Tibial nerve (tissue), 4 donors: ENCODE results near the gene ADGRD1. TPM values are rescaled to one million over a fixed set of nuclear protein-coding genes. Genes with fewer than 3 reads are reported as not detected.

ENCODE experiments used
- DNase-seq, 2 donors: peaks; one replicate each; pipeline ENCODE4 v3.0.0-alpha.2; 2019; ENCODE audit warnings: low spot score in 2 of 2
- H3K27ac ChIP-seq, 4 donors: fragments of 200-600 bp; sonication (generic) in 3 of 4; one replicate each; pipeline ENCODE4 v1.5.1; 2017 to 2019; ENCODE audit warnings: mild to moderate bottlenecking in 1 of 4
- H3K27me3 ChIP-seq, 2 donors: fragments of 200-600 bp; sonication (generic) in 1 of 2; one replicate each; pipeline versions ENCODE4 v1.5.1 to v1.6.0; 2017 to 2019
- H3K36me3 ChIP-seq, 3 donors: fragments of 200-600 bp; sonication (generic); one replicate each; pipeline ENCODE4 v1.5.1; 2018 to 2019
- H3K4me1 ChIP-seq, 4 donors: fragments of 200-600 bp; sonication (generic) in 3 of 4; one replicate each; pipeline ENCODE4 v1.5.1; 2017 to 2019
- H3K4me3 ChIP-seq, 4 donors: fragments of 200-600 bp; sonication (generic) in 3 of 4; one replicate each; pipeline ENCODE4 v1.5.1; 2017 to 2019; ENCODE audit warnings: mild to moderate bottlenecking in 1 of 4, moderate library complexity in 1 of 4
- H3K9me3 ChIP-seq, 4 donors: fragments of 200-600 bp; sonication (generic) in 3 of 4; one replicate each; pipeline ENCODE4 v1.5.1; 2017 to 2019
- EP300 ChIP-seq, 2 donors: sonication (generic); formaldehyde crosslinking; IDR thresholded peaks; one replicate each; pipeline ENCODE4 v1.6.1; 2017; ENCODE audit warnings: antibody characterized with exemption in 2 of 2, mild to moderate bottlenecking in 1 of 2
- POLR2A ChIP-seq, 2 donors: fragments of 450-650 bp; IDR thresholded peaks; one replicate each; pipeline ENCODE4 v1.6.1; 2017; ENCODE audit warnings: antibody characterized with exemption in 2 of 2, mild to moderate bottlenecking in 2 of 2, moderate library complexity in 2 of 2
- WGBS, 2 donors: methylation state at CpG; one replicate each; pipeline ENCODE4 v1.1.5; 2018; 5-methylcytosine and 5-hydroxymethylcytosine counted together
- total RNA-seq, 4 donors: library from RNA; depleted of rRNA; stranded (reverse); fragments of >200 nt; gene quantifications; one replicate each; pipeline ENCODE4 v1.1.0, GENCODE V29; 2016
- TF ChIP-seq, protein P1 (sequence below), 5 experiments: fragments of 200-600 bp in 3 of 5; fragments of 450-650 bp in 2 of 5; sonication (generic) in 3 of 5; IDR thresholded peaks; one replicate each; pipeline ENCODE4 v1.5.1; 2016 to 2019; ENCODE audit warnings: antibody characterized with exemption in 5 of 5, mild to moderate bottlenecking in 3 of 5, moderate library complexity in 2 of 5

The ADGRD1 gene
- total RNA-seq, 4 donors from 2014 or later, result 99.0 to 179 (median 125) TPM

DNA sequence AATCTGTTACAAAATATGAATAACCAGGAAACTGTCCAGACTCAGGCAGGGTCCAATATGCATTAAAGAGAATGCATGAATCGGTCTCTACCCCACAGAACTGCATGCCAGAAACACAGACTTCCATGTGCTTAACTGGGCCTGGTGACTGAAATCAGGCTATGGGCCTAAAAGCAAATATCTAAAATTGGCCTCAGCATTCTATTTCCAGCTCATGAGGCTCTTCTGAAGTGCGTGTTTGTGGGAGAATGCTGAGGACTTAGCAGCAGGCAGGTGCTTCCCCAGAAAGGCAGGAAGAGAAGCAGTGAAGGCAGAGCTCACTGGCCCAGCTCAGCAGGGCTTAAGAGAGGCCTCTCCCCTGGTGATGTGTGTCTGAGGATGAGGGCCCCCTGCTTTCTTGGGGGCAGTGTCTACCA, 48.5 kb downstream of the ADGRD1 start:
- DNase-seq, result no peak
- TF ChIP-seq POLR2A (IDR thresholded peaks at IDR 0.05), result no peak
- TF ChIP-seq, protein P1, sequence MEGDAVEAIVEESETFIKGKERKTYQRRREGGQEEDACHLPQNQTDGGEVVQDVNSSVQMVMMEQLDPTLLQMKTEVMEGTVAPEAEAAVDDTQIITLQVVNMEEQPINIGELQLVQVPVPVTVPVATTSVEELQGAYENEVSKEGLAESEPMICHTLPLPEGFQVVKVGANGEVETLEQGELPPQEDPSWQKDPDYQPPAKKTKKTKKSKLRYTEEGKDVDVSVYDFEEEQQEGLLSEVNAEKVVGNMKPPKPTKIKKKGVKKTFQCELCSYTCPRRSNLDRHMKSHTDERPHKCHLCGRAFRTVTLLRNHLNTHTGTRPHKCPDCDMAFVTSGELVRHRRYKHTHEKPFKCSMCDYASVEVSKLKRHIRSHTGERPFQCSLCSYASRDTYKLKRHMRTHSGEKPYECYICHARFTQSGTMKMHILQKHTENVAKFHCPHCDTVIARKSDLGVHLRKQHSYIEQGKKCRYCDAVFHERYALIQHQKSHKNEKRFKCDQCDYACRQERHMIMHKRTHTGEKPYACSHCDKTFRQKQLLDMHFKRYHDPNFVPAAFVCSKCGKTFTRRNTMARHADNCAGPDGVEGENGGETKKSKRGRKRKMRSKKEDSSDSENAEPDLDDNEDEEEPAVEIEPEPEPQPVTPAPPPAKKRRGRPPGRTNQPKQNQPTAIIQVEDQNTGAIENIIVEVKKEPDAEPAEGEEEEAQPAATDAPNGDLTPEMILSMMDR (IDR thresholded peaks at IDR 0.05), result no peak
- TF ChIP-seq EP300 (IDR thresholded peaks at IDR 0.05), result no peak
- Histone ChIP-seq H3K4me1 (peaks cover 0 to 22% (median 0%) of the 10 kb centered on the region in 4 donors), H3K9me3 (peaks cover 0 to 5% (median 0%) of the 10 kb centered on the region in 4 donors), H3K36me3 (peaks cover 0 to 52% (median 0%) of the 10 kb centered on the region in 3 donors), H3K27me3 (no peaks in the 10 kb centered on the region), H3K4me3 (no peak overlapping the region), H3K27ac (no peak overlapping the region)
- WGBS, 2 donors, result 72 to 74% methylated on average over 2 of the region's 2 CpGs

DNA sequence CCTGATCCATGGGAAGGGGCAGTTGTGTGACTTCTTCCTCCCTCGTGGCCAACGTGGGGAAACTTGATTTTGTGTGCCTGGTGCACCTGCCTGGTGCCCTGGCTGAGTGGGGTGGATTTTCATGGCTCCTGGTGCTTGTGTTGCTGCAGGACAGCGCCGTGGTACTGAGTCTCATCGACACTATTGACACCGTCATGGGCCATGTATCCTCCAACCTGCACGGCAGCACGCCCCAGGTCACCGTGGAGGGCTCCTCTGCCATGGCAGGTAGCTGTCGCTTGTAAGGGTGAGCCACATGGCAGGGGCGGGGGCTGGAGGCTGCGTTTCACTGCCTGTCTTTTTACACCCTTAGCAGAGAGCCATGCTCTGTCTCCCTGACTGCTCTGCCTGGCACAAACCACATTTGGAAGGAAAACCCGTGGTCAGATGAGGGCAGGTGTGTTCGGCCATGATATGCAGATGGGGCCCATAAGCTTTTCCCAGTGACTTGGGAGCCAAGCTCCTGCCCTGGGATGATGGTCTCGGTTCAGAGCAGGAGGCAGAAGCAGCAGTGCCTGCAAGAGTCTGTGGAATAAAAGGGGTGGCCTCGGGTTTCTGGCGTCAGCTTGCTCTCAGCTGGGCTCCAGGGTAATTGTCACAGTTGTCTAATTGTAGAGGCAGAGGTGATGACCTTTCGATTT, 49.5 kb downstream of the ADGRD1 start:
- H3K27ac ChIP-seq, result no peak overlapping the region
- H3K4me1 ChIP-seq, result peaks cover 0 to 22% (median 0%) of the 10 kb centered on the region in 4 donors
- 76 to 78% methylated on average over 15 to 18 of the region's 18 CpGs for WGBS, 2 donors
- no peaks in the 10 kb centered on the region for H3K27me3 ChIP-seq
- no peak for DNase-seq
- no peak for TF ChIP-seq POLR2A (IDR thresholded peaks at IDR 0.05)
- no peak overlapping the region for H3K4me3 ChIP-seq
- H3K9me3 ChIP-seq, result peaks cover 0 to 5% (median 0%) of the 10 kb centered on the region in 4 donors
- peaks cover 0 to 52% (median 0%) of the 10 kb centered on the region in 3 donors for H3K36me3 ChIP-seq

DNA sequence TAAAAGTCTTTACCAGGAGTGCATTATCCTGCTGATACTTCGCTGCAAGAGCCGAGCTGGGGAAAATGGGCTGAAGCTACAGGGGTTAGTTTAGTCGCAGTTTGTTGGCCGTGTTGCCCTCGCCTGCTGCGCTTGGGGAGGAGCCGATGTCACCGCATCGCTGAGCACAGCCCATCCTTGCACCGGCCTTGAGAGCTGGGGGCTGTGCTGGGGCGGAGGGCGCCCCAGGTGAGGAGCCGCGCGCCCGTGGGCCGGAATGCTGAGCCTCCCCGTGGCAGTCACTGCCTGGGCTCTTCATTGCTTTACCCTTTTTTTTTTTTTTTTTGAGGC, 50.0 kb downstream of the ADGRD1 start:
- H3K9me3 ChIP-seq, result peaks cover 0 to 5% (median 0%) of the 10 kb centered on the region in 4 donors
- DNase-seq, result no peak

DNA sequence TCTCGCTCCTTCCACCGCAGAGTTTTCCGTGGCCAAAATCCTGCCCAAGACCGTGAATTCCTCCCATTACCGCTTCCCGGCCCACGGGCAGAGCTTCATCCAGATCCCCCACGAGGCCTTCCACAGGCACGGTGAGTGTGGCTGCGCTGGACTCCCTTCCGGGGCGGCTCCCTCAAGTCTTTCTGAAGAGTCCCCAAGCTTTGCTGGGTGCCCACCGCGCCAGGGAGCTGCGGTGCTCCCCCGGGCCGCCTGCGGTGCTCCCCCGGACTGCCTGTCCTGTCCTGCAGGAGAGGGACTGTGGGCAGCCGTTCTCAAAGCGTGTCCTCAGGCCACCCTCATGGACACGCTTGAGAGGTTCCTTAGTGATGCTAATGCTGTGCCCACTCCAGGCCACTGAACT, 50.5 kb downstream of the ADGRD1 start:
- WGBS, 2 donors, result 83% methylated on average over 19 to 22 of the region's 22 CpGs
- TF ChIP-seq EP300 (IDR thresholded peaks at IDR 0.05), result no peak
- TF ChIP-seq POLR2A (IDR thresholded peaks at IDR 0.05), result no peak
- TF ChIP-seq, protein P1 (IDR thresholded peaks at IDR 0.05), result no peak
- no peak for DNase-seq
- Histone ChIP-seq H3K4me3 (no peak overlapping the region), H3K9me3 (peaks cover 0 to 5% (median 0%) of the 10 kb centered on the region in 4 donors), H3K36me3 (peaks cover 0 to 52% (median 0%) of the 10 kb centered on the region in 3 donors), H3K4me1 (peaks cover 0 to 22% (median 0%) of the 10 kb centered on the region in 4 donors), H3K27ac (peak overlapping the region in 1 of 4 donors; percentile 33), H3K27me3 (no peaks in the 10 kb centered on the region)

More for the DNA sequence above, 50.0 kb downstream of the ADGRD1 start:
- Histone ChIP-seq H3K27me3 (no peaks in the 10 kb centered on the region), H3K27ac (no peak overlapping the region), H3K36me3 (peaks cover 0 to 52% (median 0%) of the 10 kb centered on the region in 3 donors), H3K4me1 (peaks cover 0 to 22% (median 0%) of the 10 kb centered on the region in 4 donors), H3K4me3 (no peak overlapping the region)
- TF ChIP-seq POLR2A (IDR thresholded peaks at IDR 0.05) (no peak), EP300 (IDR thresholded peaks at IDR 0.05) (no peak)
- TF ChIP-seq, protein P1 (IDR thresholded peaks at IDR 0.05), result no peak
- WGBS, 2 donors, result 52 to 62% methylated on average over 18 of the region's 18 CpGs

DNA sequence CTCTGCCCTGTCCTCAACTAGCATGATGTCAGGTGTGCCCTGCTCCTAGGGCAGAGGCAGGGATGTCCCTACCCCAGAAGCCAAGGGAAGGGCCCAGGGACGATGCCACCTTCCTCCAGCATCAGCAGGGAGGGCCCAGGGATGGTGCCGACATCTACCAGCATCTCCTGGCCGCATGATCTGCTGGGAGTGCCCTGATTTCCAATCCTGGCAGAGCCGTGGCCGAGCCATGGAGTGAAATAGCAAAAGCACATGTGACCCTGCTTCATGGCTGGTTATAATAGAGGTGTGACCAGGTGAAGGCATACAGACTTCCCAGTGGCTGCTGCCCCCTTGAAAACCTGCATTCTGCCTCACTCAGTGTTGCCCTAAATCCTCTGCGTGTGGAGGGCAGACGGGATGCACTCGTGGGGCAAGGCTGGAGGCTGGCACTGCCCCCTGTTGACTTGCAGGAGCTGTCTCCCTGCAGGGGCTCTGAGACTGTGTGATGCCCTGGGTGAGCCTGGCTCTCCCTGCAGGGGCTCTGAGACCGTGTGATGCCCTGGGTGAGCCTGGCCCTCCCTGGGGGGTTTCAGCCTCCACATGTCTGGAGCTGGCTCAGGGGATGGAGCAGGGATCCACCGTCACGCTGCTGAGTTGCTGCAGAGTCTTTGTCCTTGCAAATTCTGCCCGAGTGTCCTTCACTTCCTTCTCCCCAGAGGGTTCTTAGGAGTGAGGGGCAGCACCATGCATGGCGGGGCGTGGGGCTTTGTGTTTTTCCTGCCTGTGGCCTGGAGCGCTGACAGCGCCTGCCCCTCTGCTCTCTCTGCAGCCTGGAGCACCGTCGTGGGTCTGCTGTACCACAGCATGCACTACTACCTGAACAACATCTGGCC, 51.7 kb downstream of the ADGRD1 start:
- Histone ChIP-seq H3K27ac (no peak overlapping the region), H3K36me3 (peaks cover 0 to 45% (median 0%) of the 10 kb centered on the region in 3 donors), H3K4me1 (peaks cover 0 to 22% (median 0%) of the 10 kb centered on the region in 4 donors), H3K27me3 (no peaks in the 10 kb centered on the region), H3K4me3 (no peak overlapping the region), H3K9me3 (peaks cover 0 to 5% (median 0%) of the 10 kb centered on the region in 4 donors)
- WGBS, 2 donors, result 70 to 80% methylated on average over 13 to 17 of the region's 18 CpGs
- TF ChIP-seq EP300 (IDR thresholded peaks at IDR 0.05) (no peak), POLR2A (IDR thresholded peaks at IDR 0.05) (no peak)
- TF ChIP-seq, protein P1 (IDR thresholded peaks at IDR 0.05), result no peak
- DNase-seq, result no peak
